Femur (tissue), 1 donor: ENCODE results near the gene RHBDL1.
A peak's percentile ranks its signal among the peaks of the same experiment; 100 is the strongest.

Source experiments
- DNase-seq: peaks from one replicate; pipeline ENCODE4 v3.0.0-alpha.2; 2017

The RHBDL1 gene

GRCh38 chr16:674968-675883 lies at the start of gene RHBDL1:
RHBDL1 (plus strand) TSS chr16:675671; CDS start chr16:675791, 120 bp downstream.
- DNase-seq, result no peak

GRCh38 chr16:625977-626765 lies 49.3 kb upstream of the RHBDL1 start:
- DNase-seq, result no peak

- no peak for DNase-seq
These were observed 48.6 kb upstream of the RHBDL1 start for GRCh38 chr16:626787-627453.

GRCh38 chr16:627454-628239 lies 47.8 kb upstream of the RHBDL1 start:
- DNase-seq, result peak; percentile 50

- DNase-seq, result no peak
These were observed 47.0 kb upstream of the RHBDL1 start for GRCh38 chr16:628321-629061.

- DNase-seq, result peak; percentile 76
These were observed 46.2 kb upstream of the RHBDL1 start for GRCh38 chr16:629185-629832.

- DNase-seq, result no peak
These were observed 45.6 kb upstream of the RHBDL1 start for GRCh38 chr16:629833-630248.

GRCh38 chr16:630249-630814 lies 45.1 kb upstream of the RHBDL1 start:
- DNase-seq, result peak; percentile 31

- peak; percentile 60 for DNase-seq
These were observed 44.6 kb upstream of the RHBDL1 start, which contains the start of gene WFIKKN1 for GRCh38 chr16:630815-631405. WFIKKN1 (plus strand) TSS chr16:630985; CDS start chr16:631254, 269 bp downstream.

GRCh38 chr16:631808-632358 lies 43.6 kb upstream of the RHBDL1 start:
- DNase-seq, result no peak

- no peak for DNase-seq
These were observed 42.8 kb upstream of the RHBDL1 start for GRCh38 chr16:632486-633335.

- DNase-seq, result peak; percentile 29
These were observed 42.0 kb upstream of the RHBDL1 start for GRCh38 chr16:633336-634050.

GRCh38 chr16:634051-634670 lies 41.3 kb upstream of the RHBDL1 start:
- no peak for DNase-seq

- no peak for DNase-seq
These were observed 40.5 kb upstream of the RHBDL1 start for GRCh38 chr16:634996-635395.

- peak; percentile 44 for DNase-seq
These were observed 39.8 kb upstream of the RHBDL1 start for GRCh38 chr16:635573-636205.

- DNase-seq, result peak; percentile 96
These were observed 39.0 kb upstream of the RHBDL1 start, which contains the start of gene METTL26 for GRCh38 chr16:636206-637080. METTL26 (minus strand) TSS chr16:636305; CDS start chr16:636290, 15 bp downstream.
